Activated T-cell treated with anti-CD3 and anti-CD28 coated beads, Interleukin-2, amount 50 U/mL, for 24 hours (primary cell): ENCODE results near the gene IFNA6.
A peak's percentile ranks its signal among the peaks of the same experiment; 100 is the strongest.

Experiments
- DNase-seq: peaks from one replicate; pipeline ENCODE4 v3.0.0-alpha.2; 2020
- H3K27ac Mint-ChIP-seq: 2 replicates; pipeline ENCODE4 v1.8.0; 2020; ENCODE audit warnings: mild to moderate bottlenecking, mixed read lengths
- H3K27me3 Mint-ChIP-seq: 2 replicates; pipeline ENCODE4 v1.8.0; 2020; ENCODE audit warnings: mixed read lengths
- H3K36me3 Mint-ChIP-seq: 2 replicates; pipeline ENCODE4 v1.8.0; 2020; ENCODE audit warnings: low read depth, mixed read lengths
- H3K4me1 Mint-ChIP-seq: 2 replicates; pipeline ENCODE4 v1.8.0; 2020; ENCODE audit warnings: low read depth, mixed read lengths
- H3K4me3 Mint-ChIP-seq: 2 replicates; pipeline ENCODE4 v1.8.0; 2020; ENCODE audit warnings: mild to moderate bottlenecking, moderate library complexity, mixed read lengths
- H3K9me3 Mint-ChIP-seq: 2 replicates; pipeline ENCODE4 v1.8.0; 2020; ENCODE audit warnings: mixed read lengths

Gene IFNA6

GRCh38 chr9:21348430-21348970 lies 2.2 kb downstream of the IFNA6 start:
- no peak overlapping the region for H3K27ac Mint-ChIP-seq
- H3K9me3 Mint-ChIP-seq = peaks cover under 1% of the 10 kb centered on the region

DNA sequence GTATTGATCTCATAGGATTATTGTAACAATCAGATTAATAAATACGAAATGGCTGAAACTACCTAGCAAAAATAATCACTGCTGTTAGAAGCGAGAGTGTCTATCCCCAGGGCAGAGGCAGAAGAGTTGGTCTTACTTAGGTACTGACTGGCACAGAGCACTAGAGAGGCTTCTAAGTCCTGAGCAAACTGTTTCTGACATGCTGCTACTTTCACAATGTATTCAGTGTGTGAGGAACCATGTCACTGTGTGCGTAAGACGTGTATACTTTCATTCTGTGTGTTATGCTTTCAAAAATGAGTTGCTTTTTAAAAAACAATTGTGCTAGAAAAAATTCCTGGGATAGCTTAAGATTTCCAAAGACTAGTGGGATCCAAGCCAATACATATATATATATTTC lies 10.0 kb downstream of the IFNA6 start:
- peaks cover 9% of the 10 kb centered on the region for H3K4me1 Mint-ChIP-seq
- peaks cover 2% of the 10 kb centered on the region for H3K9me3 Mint-ChIP-seq
- no peak overlapping the region for H3K27ac Mint-ChIP-seq
- DNase-seq = no peak
- no peaks in the 10 kb centered on the region for H3K36me3 Mint-ChIP-seq
- H3K27me3 Mint-ChIP-seq = peaks cover 33% of the 10 kb centered on the region
- H3K4me3 Mint-ChIP-seq = no peak overlapping the region

More at GRCh38 chr9:21348430-21348970, 2.2 kb downstream of the IFNA6 start:
- DNase-seq = no peak
- H3K4me3 Mint-ChIP-seq = no peak overlapping the region
- H3K36me3 Mint-ChIP-seq = no peaks in the 10 kb centered on the region
- peaks cover 42% of the 10 kb centered on the region for H3K27me3 Mint-ChIP-seq
- H3K4me1 Mint-ChIP-seq = no peaks in the 10 kb centered on the region

DNA sequence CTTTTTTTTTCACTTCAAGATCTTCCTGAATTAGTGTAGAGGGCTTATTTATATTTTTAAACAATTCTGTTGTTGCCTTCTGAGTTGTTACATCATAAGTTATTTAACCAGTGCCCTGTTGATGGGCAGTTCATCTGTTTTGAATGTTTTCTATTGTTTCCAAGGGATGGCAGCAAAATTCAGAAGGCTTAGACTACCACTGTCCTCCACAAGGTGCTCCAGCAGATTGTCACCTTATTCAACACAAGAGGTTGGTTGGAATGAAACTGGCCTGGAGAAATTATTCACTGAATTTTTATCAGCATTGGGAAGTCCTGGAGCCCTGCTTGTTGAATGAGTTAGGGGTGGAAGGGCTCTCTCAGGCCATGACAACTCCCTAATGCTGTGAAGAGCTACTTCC lies 14.2 kb downstream of the IFNA6 start:
- Mint-ChIP-seq H3K27ac (no peak overlapping the region), H3K4me3 (peak overlapping the region; percentile 91), H3K4me1 (peaks cover 41% of the 10 kb centered on the region), H3K36me3 (peaks cover 35% of the 10 kb centered on the region), H3K9me3 (no peaks in the 10 kb centered on the region), H3K27me3 (no peaks in the 10 kb centered on the region)
- no peak for DNase-seq

DNA sequence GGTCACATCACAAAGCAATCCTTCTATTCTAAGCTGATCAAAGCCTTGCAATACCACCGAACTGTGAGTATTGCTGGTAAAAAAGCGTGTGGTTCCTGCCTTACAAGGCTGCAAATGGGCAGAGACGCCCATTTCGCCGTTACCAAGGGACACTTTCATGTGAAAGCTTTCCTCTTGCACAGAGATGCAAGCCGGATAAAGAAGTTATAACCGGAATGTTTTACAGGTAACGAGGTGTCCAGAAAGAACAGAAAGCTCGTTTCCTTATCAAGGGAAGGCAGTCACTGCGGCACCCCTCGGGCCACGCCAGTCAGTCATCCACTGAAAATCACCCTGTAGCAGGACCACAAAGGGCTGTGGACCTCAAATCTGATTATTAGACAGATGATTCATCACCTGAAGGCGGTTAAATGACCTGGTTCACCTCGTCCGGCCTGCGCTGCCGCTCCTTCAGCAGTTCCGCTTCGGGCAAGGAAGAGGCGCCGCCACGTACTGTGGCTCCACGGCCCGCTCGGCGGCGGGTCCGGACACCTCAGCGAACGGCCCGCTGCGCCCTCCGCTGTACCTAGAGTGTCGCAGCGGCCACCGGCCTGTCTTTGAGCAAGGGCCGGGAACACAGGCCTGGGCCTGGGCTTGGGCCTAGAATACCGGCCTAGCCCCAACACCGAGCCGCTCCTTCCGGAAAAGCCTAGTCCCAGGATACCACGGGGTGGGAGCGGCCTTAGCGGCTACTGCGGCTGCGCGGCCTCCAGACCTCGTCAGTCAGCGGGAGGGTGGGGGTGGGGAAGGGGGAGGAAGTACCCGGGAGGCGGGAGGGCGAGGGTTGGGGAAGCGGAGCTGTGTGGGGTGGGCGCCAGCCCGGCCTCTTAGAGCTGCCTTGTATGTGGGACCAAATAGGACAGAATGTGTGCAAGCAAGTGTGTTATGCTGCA lies 15.7 kb downstream of the IFNA6 start, which contains the start of gene KLHL9:
TSS of gene KLHL9 (minus strand) at position 704 of the 932 bp plus-strand sequence. CDS start at position 159, 545 bp downstream.
- peaks cover 48% of the 10 kb centered on the region for H3K36me3 Mint-ChIP-seq
- H3K27me3 Mint-ChIP-seq = no peaks in the 10 kb centered on the region
- peak; percentile 91 for DNase-seq
- peak within 1 kb of the TSS; percentile 97 for H3K27ac Mint-ChIP-seq
- peak within 1 kb of the TSS; percentile 91 for H3K4me3 Mint-ChIP-seq
- H3K9me3 Mint-ChIP-seq = no peaks in the 10 kb centered on the region
- peaks cover 55% of the 10 kb centered on the region for H3K4me1 Mint-ChIP-seq

GRCh38 chr9:21333226-21333625 lies 17.5 kb downstream of the IFNA6 start:
- H3K4me3 Mint-ChIP-seq = peak overlapping the region; percentile 91
- no peak for DNase-seq
- peak overlapping the region; percentile 97 for H3K27ac Mint-ChIP-seq
- peaks cover 65% of the 10 kb centered on the region for H3K4me1 Mint-ChIP-seq
- H3K36me3 Mint-ChIP-seq = peaks cover 54% of the 10 kb centered on the region
- H3K27me3 Mint-ChIP-seq = no peaks in the 10 kb centered on the region
- H3K9me3 Mint-ChIP-seq = no peaks in the 10 kb centered on the region

DNA sequence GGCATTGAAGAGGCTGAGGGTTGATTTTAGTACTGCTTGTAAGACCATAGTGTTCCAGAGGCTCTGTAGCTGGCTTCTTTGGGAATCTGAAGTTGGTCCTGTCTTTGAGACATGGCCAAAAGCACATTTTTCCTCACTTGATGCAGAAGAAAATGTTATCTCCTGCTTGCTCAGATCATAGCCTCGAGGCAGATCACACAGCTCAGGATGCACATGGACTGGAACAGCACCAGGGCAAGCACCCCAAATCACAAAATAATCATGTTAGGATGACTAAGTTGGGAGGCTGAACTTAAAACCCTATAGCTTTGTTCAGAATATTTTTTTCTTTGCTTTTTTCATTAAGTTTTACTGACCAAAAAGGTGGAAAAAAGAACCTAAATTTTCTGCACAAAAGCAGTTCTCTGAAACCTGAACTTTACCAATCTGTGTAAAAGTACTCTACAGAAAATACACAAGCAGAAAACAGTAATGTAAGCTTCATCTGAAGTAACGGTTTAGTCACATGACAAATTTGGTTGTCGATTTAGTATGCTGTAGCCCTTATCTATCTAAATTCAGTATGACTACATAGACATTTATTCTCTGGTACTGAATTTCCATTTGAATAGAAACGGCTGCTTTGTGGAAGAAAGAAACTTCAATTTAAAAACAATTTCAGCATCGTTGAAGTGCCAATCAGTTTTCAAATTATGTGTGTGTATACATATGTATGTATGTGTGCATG lies 18.8 kb downstream of the IFNA6 start:
- Mint-ChIP-seq H3K4me1 (peaks cover 76% of the 10 kb centered on the region), H3K4me3 (peak overlapping the region; percentile 91), H3K27me3 (no peaks in the 10 kb centered on the region), H3K27ac (peak overlapping the region; percentile 52), H3K9me3 (no peaks in the 10 kb centered on the region), H3K36me3 (peaks cover 54% of the 10 kb centered on the region)
- DNase-seq = no peak

- no peak for DNase-seq
- H3K4me1 Mint-ChIP-seq = peaks cover 48% of the 10 kb centered on the region
- H3K27ac Mint-ChIP-seq = no peak overlapping the region
- H3K27me3 Mint-ChIP-seq = no peaks in the 10 kb centered on the region
- no peak overlapping the region for H3K4me3 Mint-ChIP-seq
- H3K36me3 Mint-ChIP-seq = peaks cover 63% of the 10 kb centered on the region
- H3K9me3 Mint-ChIP-seq = no peaks in the 10 kb centered on the region
These were observed 24.1 kb downstream of the IFNA6 start for GRCh38 chr9:21326526-21327139.

- DNase-seq = no peak
- peak overlapping the region; percentile 1 for H3K27ac Mint-ChIP-seq
- peaks cover 53% of the 10 kb centered on the region for H3K36me3 Mint-ChIP-seq
These were observed 26.6 kb downstream of the IFNA6 start for GRCh38 chr9:21324047-21324446.

DNA sequence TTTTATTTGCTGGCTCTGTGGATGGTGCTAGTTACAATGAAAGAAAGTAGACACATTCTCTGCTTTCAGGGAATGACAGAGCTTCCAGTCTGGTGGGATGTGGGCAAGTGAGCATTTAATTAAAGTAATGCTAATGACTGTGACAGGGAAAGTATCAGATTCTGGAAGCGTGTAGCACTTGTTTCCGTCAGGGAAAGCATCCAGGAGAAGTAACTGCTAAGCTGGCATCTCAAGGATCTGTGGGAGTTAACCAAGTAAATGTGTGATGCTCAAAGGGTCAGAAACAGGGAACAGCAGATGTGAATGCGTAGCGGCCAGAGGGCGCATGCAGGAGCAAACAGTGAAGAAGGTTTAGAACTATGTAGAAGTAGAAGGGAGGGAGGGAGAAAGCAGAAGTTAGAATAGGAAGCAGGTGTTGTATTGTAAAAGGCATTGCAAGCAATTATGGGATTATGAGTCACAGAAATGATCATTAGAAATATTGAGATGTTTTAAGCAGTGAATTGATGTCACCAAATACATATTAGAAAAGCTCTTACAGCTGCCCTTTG lies 27.7 kb downstream of the IFNA6 start:
- no peak for DNase-seq
- H3K27me3 Mint-ChIP-seq = no peaks in the 10 kb centered on the region
- H3K27ac Mint-ChIP-seq = no peak overlapping the region
- no peak overlapping the region for H3K4me3 Mint-ChIP-seq
- H3K36me3 Mint-ChIP-seq = peaks cover 53% of the 10 kb centered on the region
- H3K9me3 Mint-ChIP-seq = no peaks in the 10 kb centered on the region
- peaks cover 28% of the 10 kb centered on the region for H3K4me1 Mint-ChIP-seq

More at GRCh38 chr9:21324047-21324446, 26.6 kb downstream of the IFNA6 start:
- Mint-ChIP-seq H3K27me3 (no peaks in the 10 kb centered on the region), H3K4me3 (no peak overlapping the region), H3K9me3 (no peaks in the 10 kb centered on the region), H3K4me1 (peaks cover 31% of the 10 kb centered on the region)

DNA sequence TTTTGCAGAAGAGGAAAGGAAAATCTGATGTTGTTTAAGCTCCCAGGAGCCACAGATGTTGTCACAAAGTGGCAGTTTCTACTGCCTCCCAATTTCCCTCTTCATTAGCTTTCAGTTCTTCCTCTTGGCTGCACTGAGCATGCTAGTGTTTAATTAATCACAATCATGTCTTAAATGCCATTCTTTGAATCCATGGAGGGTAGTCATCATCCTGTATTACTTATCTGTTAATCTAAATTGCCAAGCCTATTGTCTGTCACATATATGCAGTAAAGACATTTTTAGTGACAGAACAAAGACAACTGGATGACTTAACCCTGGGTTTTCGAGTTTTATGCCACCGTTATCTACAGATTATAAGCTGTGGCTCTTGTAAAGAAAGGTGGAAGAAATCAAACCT lies 30.2 kb downstream of the IFNA6 start:
- H3K27me3 Mint-ChIP-seq = no peaks in the 10 kb centered on the region
- peaks cover 12% of the 10 kb centered on the region for H3K4me1 Mint-ChIP-seq
- no peaks in the 10 kb centered on the region for H3K9me3 Mint-ChIP-seq
- H3K4me3 Mint-ChIP-seq = no peak overlapping the region
- no peak overlapping the region for H3K27ac Mint-ChIP-seq
- peaks cover 47% of the 10 kb centered on the region for H3K36me3 Mint-ChIP-seq
- no peak for DNase-seq

- peaks cover 7% of the 10 kb centered on the region for H3K4me1 Mint-ChIP-seq
- no peaks in the 10 kb centered on the region for H3K27me3 Mint-ChIP-seq
- no peak for DNase-seq
- peaks cover 26% of the 10 kb centered on the region for H3K36me3 Mint-ChIP-seq
- H3K9me3 Mint-ChIP-seq = no peaks in the 10 kb centered on the region
- H3K4me3 Mint-ChIP-seq = no peak overlapping the region
- H3K27ac Mint-ChIP-seq = no peak overlapping the region
These were observed 32.4 kb downstream of the IFNA6 start for GRCh38 chr9:21317956-21318923.

DNA sequence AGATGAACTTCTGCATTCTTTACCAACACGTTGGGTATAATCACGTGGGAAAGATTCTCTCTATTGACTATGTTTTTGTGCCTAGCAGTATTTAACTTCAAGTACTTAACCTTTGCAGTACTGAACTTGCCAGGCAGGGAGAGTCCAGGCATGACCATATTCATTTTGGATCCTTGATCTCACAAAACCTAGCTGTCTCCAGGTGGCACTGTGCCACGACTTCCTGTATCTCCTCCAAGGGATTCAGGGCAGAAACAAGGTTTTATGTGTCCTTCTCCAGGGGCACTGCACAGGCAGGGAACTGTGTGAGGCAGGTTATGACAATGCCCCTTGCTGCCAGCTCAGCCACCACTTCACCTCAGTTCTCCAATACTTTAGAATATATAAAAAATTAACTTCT lies 33.8 kb downstream of the IFNA6 start:
- H3K4me3 Mint-ChIP-seq = no peak overlapping the region
- H3K27ac Mint-ChIP-seq = no peak overlapping the region

More for the DNA sequence above, 33.8 kb downstream of the IFNA6 start:
- DNase-seq = no peak
- Mint-ChIP-seq H3K4me1 (peaks cover 7% of the 10 kb centered on the region), H3K36me3 (peaks cover 13% of the 10 kb centered on the region), H3K9me3 (no peaks in the 10 kb centered on the region), H3K27me3 (no peaks in the 10 kb centered on the region)
